WTC11 (cell line): ENCODE results near the gene MRPS33. TPM values are rescaled to one million over a fixed set of nuclear protein-coding genes. Genes with fewer than 3 reads are reported as not detected.

ENCODE experiments used
- ATAC-seq: fragments of 200-7000 bp; cut with Tn5 transposase; 2 replicates; pipeline ENCODE4 v1.10.0; 2021; ENCODE audit warnings: mild to moderate bottlenecking, moderate library complexity
- CTCF ChIA-PET: fragments of 300-600 bp; sonication (Branson Sonifier 250); formaldehyde crosslinking; loops from one replicate; lab custom pipeline; 2021; ENCODE audit warnings: antibody characterized with exemption; lab: Charles Lee
- POLR2A ChIA-PET: fragments of 350-600 bp; sonication (Branson Sonifier 250); formaldehyde crosslinking; loops from one replicate; lab custom pipeline; 2021; ENCODE audit warnings: antibody characterized with exemption; lab: Charles Lee
- DNase-seq: peaks from one replicate; pipeline ENCODE4 v3.0.0; 2021; ENCODE audit warnings: low spot score
- H3K27ac Mint-ChIP-seq: 2 replicates; pipeline ENCODE4 v1.8.0; 2021; ENCODE audit warnings: mixed read lengths
- H3K27me3 Mint-ChIP-seq: 2 replicates; pipeline ENCODE4 v1.8.0; 2021; ENCODE audit warnings: low read depth, mild to moderate bottlenecking, moderate library complexity, mixed read lengths
- H3K36me3 Mint-ChIP-seq: 2 replicates; pipeline ENCODE4 v1.8.0; 2021; ENCODE audit warnings: mixed read lengths
- H3K4me1 Mint-ChIP-seq: 2 replicates; pipeline ENCODE4 v1.8.0; 2022; ENCODE audit warnings: mixed read lengths
- H3K4me3 Mint-ChIP-seq: 2 replicates; pipeline ENCODE4 v1.8.0; 2021; ENCODE audit warnings: mild to moderate bottlenecking, moderate library complexity, mixed read lengths
- H3K9me3 Mint-ChIP-seq: 2 replicates; pipeline ENCODE4 v1.8.0; 2021; ENCODE audit warnings: mixed read lengths
- AR ChIP-seq: fragments of 250-450 bp; sonication (Bioruptor Pico); IDR thresholded peaks from 2 replicates; pipeline ENCODE4 v1.9.0; 2021; ENCODE audit warnings: mild to moderate bottlenecking
- ATF1 ChIP-seq: sonication (generic); formaldehyde crosslinking; IDR thresholded peaks from 2 replicates; pipeline ENCODE4 v1.8.1; 2023; ENCODE audit warnings: mild to moderate bottlenecking, moderate library complexity, missing genetic modification reagents
- ATF2 ChIP-seq: sonication (generic); formaldehyde crosslinking; IDR thresholded peaks from 2 replicates; pipeline ENCODE4 v1.8.1; 2022; ENCODE audit warnings: low read depth, missing genetic modification reagents, borderline replicate concordance
- ATF3 ChIP-seq: sonication (generic); formaldehyde crosslinking; conservative IDR thresholded peaks from 2 replicates; pipeline ENCODE4 v1.8.1; 2022; ENCODE audit warnings: mild to moderate bottlenecking, missing genetic modification reagents
- CDX4 ChIP-seq: fragments of 250-450 bp; sonication (Bioruptor Pico); IDR thresholded peaks from 2 replicates; pipeline ENCODE4 v1.9.0; 2021; ENCODE audit warnings: moderate library complexity, mild to moderate bottlenecking, inconsistent platforms, borderline replicate concordance
- ERG ChIP-seq: fragments of 250-450 bp; sonication (Bioruptor Pico); IDR thresholded peaks from 2 replicates; pipeline ENCODE4 v1.8.0; 2021; ENCODE audit warnings: mild to moderate bottlenecking
- GABPB1 ChIP-seq: sonication (generic); formaldehyde crosslinking; IDR thresholded peaks from 2 replicates; pipeline ENCODE4 v1.8.1; 2023; ENCODE audit warnings: mild to moderate bottlenecking, missing genetic modification reagents
- IRF2 ChIP-seq: sonication (generic); formaldehyde crosslinking; IDR thresholded peaks from 2 replicates; pipeline ENCODE4 v1.8.0; 2022; ENCODE audit warnings: low read depth, missing genetic modification reagents, borderline replicate concordance
- NFE2L1 ChIP-seq: sonication (generic); formaldehyde crosslinking; IDR thresholded peaks from 2 replicates; pipeline ENCODE4 v1.8.1; 2023; ENCODE audit warnings: missing genetic modification reagents
- NR3C1 ChIP-seq: sonication (generic); formaldehyde crosslinking; conservative IDR thresholded peaks from 2 replicates; pipeline ENCODE4 v1.8.1; 2023; ENCODE audit warnings: low read depth, mild to moderate bottlenecking, missing genetic modification reagents
- PREB ChIP-seq: sonication (generic); formaldehyde crosslinking; IDR thresholded peaks from 2 replicates; pipeline ENCODE4 v1.8.1; 2022; ENCODE audit warnings: mild to moderate bottlenecking, missing genetic modification reagents, moderate library complexity, borderline replicate concordance
- STAT6 ChIP-seq: sonication (generic); formaldehyde crosslinking; conservative IDR thresholded peaks from 2 replicates; pipeline ENCODE4 v1.8.1; 2023; ENCODE audit warnings: mild to moderate bottlenecking, low read depth, missing genetic modification reagents, moderate library complexity
- TP53 ChIP-seq: sonication (generic); formaldehyde crosslinking; IDR thresholded peaks from 2 replicates; pipeline ENCODE4 v1.8.1; 2023; ENCODE audit warnings: mild to moderate bottlenecking, missing genetic modification reagents
- ZNF219 ChIP-seq: sonication (generic); formaldehyde crosslinking; IDR thresholded peaks from 2 replicates; pipeline ENCODE4 v1.8.0; 2023; ENCODE audit warnings: missing genetic modification reagents, mild to moderate bottlenecking, borderline replicate concordance
- ZNF263 ChIP-seq: sonication (generic); formaldehyde crosslinking; IDR thresholded peaks from 2 replicates; pipeline ENCODE4 v1.8.1; 2022; ENCODE audit warnings: low read depth, mild to moderate bottlenecking, moderate library complexity, missing genetic modification reagents
- ZNF317 ChIP-seq: sonication (generic); formaldehyde crosslinking; IDR thresholded peaks from 2 replicates; pipeline ENCODE4 v1.8.1; 2023; ENCODE audit warnings: low read depth, mild to moderate bottlenecking, moderate library complexity, missing genetic modification reagents, borderline replicate concordance
- total RNA-seq: library from RNA; stranded (reverse); gene quantifications from 3 replicates; pipeline ENCODE4 v1.2.3, GENCODE V29; 2021

The MRPS33 gene
- total RNA-seq, 1 experiment from 2014 or later, result 63.5 TPM

- no peak overlapping the region for H3K27ac Mint-ChIP-seq
- H3K9me3 Mint-ChIP-seq, result peaks cover 43% of the 10 kb centered on the region
- TF ChIP-seq ZNF317 (CRISPR knock-in tag) (peak; percentile 97), ATF3 (CRISPR knock-in tag) (no peak)
- H3K4me3 Mint-ChIP-seq, result no peak overlapping the region
- H3K4me1 Mint-ChIP-seq, result 0 out of 2 replicates have a peak, but pooled peaks cover 5% of the 10 kb centered on the region
- POLR2A ChIA-PET, result interaction anchor here (0.6 kb wide), 1 partner anchor 184 kb away, joined by 3 read pairs; no protein-coding TSS in a partner anchor
- CTCF ChIA-PET, result interaction anchor here (1.0 kb wide), 1 partner anchor 9 kb away, joined by 3 read pairs; the partner anchor contains the start of gene MRPS33
- DNase-seq (no peak), ATAC-seq (no peak)
- H3K27me3 Mint-ChIP-seq, result peaks cover 19% of the 10 kb centered on the region
- peaks cover 23% of the 10 kb centered on the region for H3K36me3 Mint-ChIP-seq
Measured at GRCh38 chr7:141024668-141025067, 9.9 kb upstream of the MRPS33 start.

- Mint-ChIP-seq H3K4me3 (no peak overlapping the region), H3K27me3 (peaks cover 21% of the 10 kb centered on the region), H3K27ac (no peak overlapping the region), H3K9me3 (peaks cover 32% of the 10 kb centered on the region), H3K36me3 (peaks cover 13% of the 10 kb centered on the region), H3K4me1 (0 out of 2 replicates have a peak, but pooled peaks cover 5% of the 10 kb centered on the region)
- ATAC-seq (no peak), DNase-seq (no peak)
- ChIA-PET CTCF (no interaction called here), POLR2A (no interaction called here)
- TF ChIP-seq IRF2 (CRISPR knock-in tag) (no peak), NFE2L1 (CRISPR knock-in tag) (no peak), ATF2 (no peak), TP53 (CRISPR knock-in tag) (no peak), AR (no peak), ERG (no peak), ZNF219 (CRISPR knock-in tag) (no peak), STAT6 (CRISPR knock-in tag) (no peak), PREB (CRISPR knock-in tag) (no peak)
Measured at GRCh38 chr7:141023295-141023694, 8.5 kb upstream of the MRPS33 start.

GRCh38 chr7:141017555-141017954 is 2.8 kb upstream of the MRPS33 start:
- H3K27me3 Mint-ChIP-seq, result peaks cover 8% of the 10 kb centered on the region
- ATAC-seq, result no peak
- H3K4me1 Mint-ChIP-seq, result peaks cover 19% of the 10 kb centered on the region
- no peak overlapping the region for H3K4me3 Mint-ChIP-seq
- no peaks in the 10 kb centered on the region for H3K36me3 Mint-ChIP-seq
- POLR2A ChIA-PET, result no interaction called here
- peaks cover 11% of the 10 kb centered on the region for H3K9me3 Mint-ChIP-seq
- no peak overlapping the region for H3K27ac Mint-ChIP-seq
- DNase-seq, result no peak
- CTCF ChIA-PET, result no interaction called here
- no peak for TF ChIP-seq NR3C1 (CRISPR knock-in tag)
- TF ChIP-seq NFE2L1 (CRISPR knock-in tag), result no peak
- TF ChIP-seq ATF1 (CRISPR knock-in tag), result no peak
- no peak for TF ChIP-seq GABPB1 (CRISPR knock-in tag)
- no peak for TF ChIP-seq ZNF263 (CRISPR knock-in tag)
- TF ChIP-seq CDX4, result no peak
